ENCODE data around the gene DACT2.

The DACT2 gene

GRCh38 chr6:168353041-168353440 lies 33.5 kb upstream of the DACT2 start:
- no peak for DNase-seq
- TF ChIP-seq CTCF (IDR thresholded peaks at IDR 0.05; ENCODE audit: low read depth, low read length): no peak
- Histone ChIP-seq H3K36me3 (no peaks in the 10 kb centered on the region), H3K27me3 (ENCODE audit: insufficient read depth, low read depth, severe bottlenecking) (no peaks in the 10 kb centered on the region), H3K9me3 (ENCODE audit: severe bottlenecking) (no peaks in the 10 kb centered on the region), H3K27ac (no peak overlapping the region), H3K4me3 (ENCODE audit: low read depth, low read length) (no peak overlapping the region)

- no peak overlapping the region for H3K27ac ChIP-seq
- no peaks in the 10 kb centered on the region for H3K36me3 ChIP-seq
- TF ChIP-seq CTCF (IDR thresholded peaks at IDR 0.05; ENCODE audit: low read depth, low read length): no peak
- no peak for DNase-seq
- no peaks in the 10 kb centered on the region for H3K9me3 ChIP-seq (ENCODE audit: severe bottlenecking)
- H3K4me3 ChIP-seq (ENCODE audit: low read depth, low read length): no peak overlapping the region
- H3K27me3 ChIP-seq (ENCODE audit: insufficient read depth, low read depth, severe bottlenecking): no peaks in the 10 kb centered on the region
Observed at GRCh38 chr6:168352096-168352495, 32.5 kb upstream of the DACT2 start.

- H3K27ac ChIP-seq: no peak overlapping the region
- H3K36me3 ChIP-seq: no peaks in the 10 kb centered on the region
- no peak for DNase-seq
- H3K27me3 ChIP-seq (ENCODE audit: insufficient read depth, low read depth, severe bottlenecking): no peaks in the 10 kb centered on the region
- no peak overlapping the region for H3K4me3 ChIP-seq (ENCODE audit: low read depth, low read length)
- H3K9me3 ChIP-seq (ENCODE audit: severe bottlenecking): no peaks in the 10 kb centered on the region
- no peak for TF ChIP-seq CTCF (IDR thresholded peaks at IDR 0.05; ENCODE audit: low read depth, low read length)
Observed at GRCh38 chr6:168349718-168350210, 30.2 kb upstream of the DACT2 start.

GRCh38 chr6:168348186-168348585 lies 28.6 kb upstream of the DACT2 start:
- Histone ChIP-seq H3K27ac (no peak overlapping the region), H3K9me3 (ENCODE audit: severe bottlenecking) (no peaks in the 10 kb centered on the region), H3K36me3 (no peaks in the 10 kb centered on the region), H3K4me3 (ENCODE audit: low read depth, low read length) (no peak overlapping the region), H3K27me3 (ENCODE audit: insufficient read depth, low read depth, severe bottlenecking) (no peaks in the 10 kb centered on the region)
- no peak for DNase-seq
- no peak for TF ChIP-seq CTCF (IDR thresholded peaks at IDR 0.05; ENCODE audit: low read depth, low read length)

GRCh38 chr6:168347615-168348014 lies 28.0 kb upstream of the DACT2 start:
- Histone ChIP-seq H3K36me3 (no peaks in the 10 kb centered on the region), H3K9me3 (ENCODE audit: severe bottlenecking) (no peaks in the 10 kb centered on the region)
- no peak for TF ChIP-seq CTCF (IDR thresholded peaks at IDR 0.05; ENCODE audit: low read depth, low read length)

GRCh38 chr6:168347053-168347452 lies 27.5 kb upstream of the DACT2 start:
- Histone ChIP-seq H3K27ac (no peak overlapping the region), H3K27me3 (ENCODE audit: insufficient read depth, low read depth, severe bottlenecking) (no peaks in the 10 kb centered on the region), H3K9me3 (ENCODE audit: severe bottlenecking) (no peaks in the 10 kb centered on the region), H3K4me3 (ENCODE audit: low read depth, low read length) (no peak overlapping the region), H3K36me3 (no peaks in the 10 kb centered on the region)
- no peak for DNase-seq
- no peak for TF ChIP-seq CTCF (IDR thresholded peaks at IDR 0.05; ENCODE audit: low read depth, low read length)

More at GRCh38 chr6:168347615-168348014, 28.0 kb upstream of the DACT2 start:
- no peaks in the 10 kb centered on the region for H3K27me3 ChIP-seq (ENCODE audit: insufficient read depth, low read depth, severe bottlenecking)
- H3K4me3 ChIP-seq (ENCODE audit: low read depth, low read length): no peak overlapping the region
- no peak for DNase-seq
- H3K27ac ChIP-seq: no peak overlapping the region

All from WERI-Rb-1 (cell line).